Measurements from ENCODE around the gene ZNF423. TPM values are rescaled to one million over a fixed set of nuclear protein-coding genes. Genes with fewer than 3 reads are reported as not detected.

ZNF423 gene
- total RNA-seq, 2 donors from 2014 or later: not detected

- DNase-seq: no peak
- peaks cover 8% of the 10 kb centered on the region for H3K4me1 Mint-ChIP-seq (ENCODE audit: low read depth)
- no peak overlapping the region for H3K4me3 Mint-ChIP-seq
- no peak overlapping the region for H3K27ac Mint-ChIP-seq
- no peaks in the 10 kb centered on the region for H3K9me3 Mint-ChIP-seq
- ATAC-seq (replicated peaks in 1 of 2): no peak
- no peaks in the 10 kb centered on the region for H3K27me3 Mint-ChIP-seq (ENCODE audit: low read depth)
- H3K36me3 Mint-ChIP-seq (ENCODE audit: insufficient read depth in 2 of 2): no peaks in the 10 kb centered on the region
Measured at GRCh38 chr16:49599704-49600103, 256.2 kb downstream of the ZNF423 start.

- H3K4me3 Mint-ChIP-seq: no peak overlapping the region
- H3K9me3 Mint-ChIP-seq: no peaks in the 10 kb centered on the region
- H3K4me1 Mint-ChIP-seq (ENCODE audit: low read depth): peaks cover 8% of the 10 kb centered on the region
- no peak for DNase-seq
- no peaks in the 10 kb centered on the region for H3K27me3 Mint-ChIP-seq (ENCODE audit: low read depth)
- ATAC-seq (replicated peaks in 1 of 2): no peak
- no peaks in the 10 kb centered on the region for H3K36me3 Mint-ChIP-seq (ENCODE audit: insufficient read depth in 2 of 2)
- no peak overlapping the region for H3K27ac Mint-ChIP-seq
Measured at GRCh38 chr16:49599281-49599680, 256.6 kb downstream of the ZNF423 start.

GRCh38 chr16:49598383-49599170, 257.3 kb downstream of the ZNF423 start:
- H3K27me3 Mint-ChIP-seq (ENCODE audit: low read depth): no peaks in the 10 kb centered on the region
- H3K36me3 Mint-ChIP-seq (ENCODE audit: insufficient read depth in 2 of 2): no peaks in the 10 kb centered on the region
- H3K4me3 Mint-ChIP-seq: no peak overlapping the region
- H3K9me3 Mint-ChIP-seq: no peaks in the 10 kb centered on the region
- no peak overlapping the region for H3K27ac Mint-ChIP-seq
- no peak for ATAC-seq (replicated peaks in 1 of 2)
- H3K4me1 Mint-ChIP-seq (ENCODE audit: low read depth): peaks cover 8% of the 10 kb centered on the region
- DNase-seq: no peak

- no peak overlapping the region for H3K4me3 Mint-ChIP-seq
- H3K36me3 Mint-ChIP-seq (ENCODE audit: insufficient read depth in 2 of 2): no peaks in the 10 kb centered on the region
- H3K9me3 Mint-ChIP-seq: no peaks in the 10 kb centered on the region
- H3K27me3 Mint-ChIP-seq (ENCODE audit: low read depth): no peaks in the 10 kb centered on the region
- no peak overlapping the region for H3K27ac Mint-ChIP-seq
- DNase-seq (no peak), ATAC-seq (replicated peaks in 1 of 2) (no peak)
- H3K4me1 Mint-ChIP-seq (ENCODE audit: low read depth): peaks cover 8% of the 10 kb centered on the region
Measured at GRCh38 chr16:49597796-49598195, 258.1 kb downstream of the ZNF423 start.

- no peak overlapping the region for H3K4me3 Mint-ChIP-seq
- H3K36me3 Mint-ChIP-seq (ENCODE audit: insufficient read depth in 2 of 2): no peaks in the 10 kb centered on the region
- peaks cover 8% of the 10 kb centered on the region for H3K4me1 Mint-ChIP-seq (ENCODE audit: low read depth)
- H3K27me3 Mint-ChIP-seq (ENCODE audit: low read depth): no peaks in the 10 kb centered on the region
- DNase-seq: no peak
- H3K27ac Mint-ChIP-seq: no peak overlapping the region
- no peak for ATAC-seq (replicated peaks in 1 of 2)
- H3K9me3 Mint-ChIP-seq: no peaks in the 10 kb centered on the region
Measured at GRCh38 chr16:49596648-49597291, 259.1 kb downstream of the ZNF423 start.

GRCh38 chr16:49596068-49596467, 259.8 kb downstream of the ZNF423 start:
- no peaks in the 10 kb centered on the region for H3K27me3 Mint-ChIP-seq (ENCODE audit: low read depth)
- DNase-seq: no peak
- no peak for ATAC-seq (replicated peaks in 1 of 2)
- no peaks in the 10 kb centered on the region for H3K9me3 Mint-ChIP-seq
- H3K27ac Mint-ChIP-seq: no peak overlapping the region
- no peak overlapping the region for H3K4me3 Mint-ChIP-seq
- peaks cover 8% of the 10 kb centered on the region for H3K4me1 Mint-ChIP-seq (ENCODE audit: low read depth)
- H3K36me3 Mint-ChIP-seq (ENCODE audit: insufficient read depth in 2 of 2): no peaks in the 10 kb centered on the region

GRCh38 chr16:49594685-49595498, 261.0 kb downstream of the ZNF423 start:
- Mint-ChIP-seq H3K9me3 (no peaks in the 10 kb centered on the region), H3K27ac (no peak overlapping the region), H3K4me1 (ENCODE audit: low read depth) (peaks cover 8% of the 10 kb centered on the region), H3K27me3 (ENCODE audit: low read depth) (no peaks in the 10 kb centered on the region), H3K4me3 (no peak overlapping the region), H3K36me3 (ENCODE audit: insufficient read depth in 2 of 2) (no peaks in the 10 kb centered on the region)
- ATAC-seq (replicated peaks in 1 of 2): no peak
- DNase-seq: no peak

- H3K9me3 Mint-ChIP-seq: no peaks in the 10 kb centered on the region
- H3K4me3 Mint-ChIP-seq: no peak overlapping the region
- H3K36me3 Mint-ChIP-seq (ENCODE audit: insufficient read depth in 2 of 2): no peaks in the 10 kb centered on the region
- no peak for ATAC-seq (replicated peaks in 1 of 2)
- no peak for DNase-seq
- H3K27me3 Mint-ChIP-seq (ENCODE audit: low read depth): no peaks in the 10 kb centered on the region
- H3K27ac Mint-ChIP-seq: no peak overlapping the region
- H3K4me1 Mint-ChIP-seq (ENCODE audit: low read depth): peaks cover 8% of the 10 kb centered on the region
Measured at GRCh38 chr16:49594153-49594552, 261.8 kb downstream of the ZNF423 start.

- no peak for ATAC-seq (replicated peaks in 1 of 2)
- Mint-ChIP-seq H3K9me3 (no peaks in the 10 kb centered on the region), H3K4me3 (no peak overlapping the region), H3K27me3 (ENCODE audit: low read depth) (no peaks in the 10 kb centered on the region), H3K36me3 (ENCODE audit: insufficient read depth in 2 of 2) (no peaks in the 10 kb centered on the region), H3K4me1 (ENCODE audit: low read depth) (peaks cover 8% of the 10 kb centered on the region), H3K27ac (no peak overlapping the region)
- no peak for DNase-seq
Measured at GRCh38 chr16:49593424-49594040, 262.4 kb downstream of the ZNF423 start.

GRCh38 chr16:49592546-49593423, 263.1 kb downstream of the ZNF423 start:
- no peaks in the 10 kb centered on the region for H3K27me3 Mint-ChIP-seq (ENCODE audit: low read depth)
- H3K36me3 Mint-ChIP-seq (ENCODE audit: insufficient read depth in 2 of 2): no peaks in the 10 kb centered on the region
- H3K4me1 Mint-ChIP-seq (ENCODE audit: low read depth): peaks cover 8% of the 10 kb centered on the region
- DNase-seq: peak; percentile 31 to 44
- no peak overlapping the region for H3K4me3 Mint-ChIP-seq
- no peaks in the 10 kb centered on the region for H3K9me3 Mint-ChIP-seq
- H3K27ac Mint-ChIP-seq: no peak overlapping the region
- peak; percentile 36 to 67 for ATAC-seq (replicated peaks in 1 of 2)

GRCh38 chr16:49590166-49590871, 265.6 kb downstream of the ZNF423 start:
- Mint-ChIP-seq H3K4me3 (no peak overlapping the region), H3K4me1 (ENCODE audit: low read depth) (no peaks in the 10 kb centered on the region), H3K36me3 (ENCODE audit: insufficient read depth in 2 of 2) (no peaks in the 10 kb centered on the region), H3K27me3 (ENCODE audit: low read depth) (no peaks in the 10 kb centered on the region), H3K27ac (no peak overlapping the region), H3K9me3 (no peaks in the 10 kb centered on the region)
- DNase-seq: no peak
- ATAC-seq (replicated peaks in 1 of 2): no peak

GRCh38 chr16:49589544-49590031, 266.3 kb downstream of the ZNF423 start:
- Mint-ChIP-seq H3K9me3 (no peaks in the 10 kb centered on the region), H3K27ac (no peak overlapping the region), H3K27me3 (ENCODE audit: low read depth) (no peaks in the 10 kb centered on the region), H3K4me1 (ENCODE audit: low read depth) (no peaks in the 10 kb centered on the region), H3K4me3 (no peak overlapping the region), H3K36me3 (ENCODE audit: insufficient read depth in 2 of 2) (no peaks in the 10 kb centered on the region)
- no peak for ATAC-seq (replicated peaks in 1 of 2)
- DNase-seq: no peak

Measured in activated T-cell treated with anti-CD3 and anti-CD28 coated beads, Interleukin-2, amount 50 U/mL, for 72 hours (primary cell).